NB4 (cell line): ENCODE data around the gene HSD17B12.
"Not testable (repeated sequence)": the region's sequence is repeated elsewhere in the genome, so short reads cannot be mapped to it uniquely, and the experiment has no call there.

ENCODE experiments used
- DNase-seq: peaks from one replicate; pipeline ENCODE4 v3.0.0; 2010; ENCODE audit warnings: low read depth
- H3K4me3 ChIP-seq: one replicate; pipeline ENCODE4 v1.5.1; 2011; ENCODE audit warnings: mild to moderate bottlenecking, low read depth, low read length, moderate library complexity
- CTCF ChIP-seq: IDR thresholded peaks from one replicate; pipeline ENCODE4 v1.5.1; 2012; ENCODE audit warnings: low read depth, low read length
- MAX ChIP-seq: IDR thresholded peaks from 2 replicates; pipeline ENCODE4 v1.6.1; 2011; ENCODE audit warnings: low read depth, low read length
- MYC ChIP-seq: IDR thresholded peaks from 2 replicates; pipeline ENCODE4 v1.6.1; 2011; ENCODE audit warnings: low read depth, low read length
- POLR2A ChIP-seq: IDR thresholded peaks from 2 replicates; pipeline ENCODE4 v1.6.1; 2011; ENCODE audit warnings: mild to moderate bottlenecking; ENCODE audit not compliant: insufficient read length; ENCODE audit errors: extremely low read depth

Gene HSD17B12

GRCh38 chr11:43643898-43644620, 36.5 kb upstream of the HSD17B12 start:
- peak; percentile 91 for DNase-seq
- no peak for TF ChIP-seq MAX
- TF ChIP-seq CTCF: no peak
- peak; percentile 35 for TF ChIP-seq POLR2A
- peak overlapping the region; percentile 95 for H3K4me3 ChIP-seq

DNA sequence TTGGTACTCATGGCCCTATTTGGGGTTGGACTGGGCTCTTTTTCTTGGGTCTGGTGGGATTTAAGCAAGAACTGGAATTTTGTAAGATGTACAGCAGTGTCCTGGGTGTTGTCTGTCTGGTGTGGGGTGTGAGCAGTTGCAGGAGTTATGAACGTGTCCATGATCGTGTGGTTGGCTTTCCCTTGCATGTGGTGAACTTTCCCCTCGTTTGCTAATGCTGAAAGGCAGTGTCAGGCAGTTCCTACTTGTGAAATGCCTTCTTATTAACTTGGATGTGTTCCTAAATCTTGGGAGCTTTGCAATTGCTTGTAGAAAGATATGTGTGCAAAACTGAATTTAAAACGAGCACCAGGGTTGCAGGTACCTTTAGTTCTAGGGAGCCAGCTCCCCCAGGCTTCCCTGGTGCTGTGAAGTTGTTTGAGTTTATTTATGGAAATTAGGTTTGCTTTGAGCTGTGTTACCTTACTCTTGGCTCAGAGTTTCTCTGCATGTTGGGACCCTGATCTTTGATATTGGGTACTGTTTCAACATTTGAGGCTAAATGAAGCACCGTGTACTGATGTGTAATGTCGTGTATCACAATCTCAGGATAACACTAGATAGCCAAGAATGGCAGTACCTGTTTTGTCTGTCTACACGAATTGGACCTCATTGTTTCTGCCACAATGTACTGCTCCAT, 35.8 kb upstream of the HSD17B12 start:
- no peak for TF ChIP-seq POLR2A
- no peak for TF ChIP-seq CTCF
- TF ChIP-seq MYC: no peak
- TF ChIP-seq MAX: no peak
- peak; percentile 24 for DNase-seq
- peak overlapping the region; percentile 95 for H3K4me3 ChIP-seq

DNA sequence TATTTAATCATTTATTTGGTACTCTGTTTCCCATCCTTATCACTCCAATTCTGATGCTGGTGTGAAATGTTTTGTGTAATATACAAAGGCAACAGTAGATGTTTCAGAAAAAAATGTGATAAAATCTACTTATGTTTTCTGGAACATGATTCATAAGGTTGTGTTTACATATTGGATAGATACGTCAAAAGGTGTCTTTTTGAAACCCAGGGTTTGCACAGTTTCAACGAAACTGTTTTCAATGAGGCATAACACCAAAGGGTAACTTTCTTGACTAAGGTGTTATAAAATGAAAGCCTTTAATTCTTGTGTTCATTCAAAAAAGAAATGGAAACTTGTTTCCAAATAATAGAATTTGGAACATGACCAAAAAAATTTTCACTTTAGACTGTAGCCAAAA, 33.8 kb upstream of the HSD17B12 start:
- no peak overlapping the region for H3K4me3 ChIP-seq
- DNase-seq: no peak
- no peak for TF ChIP-seq POLR2A
- TF ChIP-seq MYC: no peak
- no peak for TF ChIP-seq MAX
- TF ChIP-seq CTCF: no peak

GRCh38 chr11:43648888-43649287, 31.6 kb upstream of the HSD17B12 start:
- no peak for TF ChIP-seq POLR2A
- no peak for TF ChIP-seq CTCF
- no peak for TF ChIP-seq MAX
- no peak for TF ChIP-seq MYC
- H3K4me3 ChIP-seq: no peak overlapping the region
- DNase-seq: no peak

DNA sequence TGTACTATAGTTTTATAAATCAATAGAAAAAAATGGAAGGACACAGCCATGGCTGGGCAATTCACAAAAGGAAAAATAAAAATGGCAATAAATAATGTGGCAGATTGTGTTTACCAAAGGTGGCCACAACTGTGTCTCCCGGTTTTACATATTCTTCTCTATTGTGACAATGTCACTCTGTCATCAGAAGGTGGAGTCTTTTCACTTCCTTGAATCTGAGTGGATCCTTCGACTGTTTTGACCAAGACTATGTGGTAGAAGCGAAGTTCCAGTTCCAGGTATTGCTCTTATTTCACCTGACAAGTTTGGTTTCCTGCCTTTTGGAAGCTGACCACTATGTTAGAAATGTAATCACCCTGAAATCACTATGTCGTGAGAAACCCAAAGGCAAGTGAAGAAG, 31.0 kb upstream of the HSD17B12 start:
- no peak for TF ChIP-seq MAX
- no peak overlapping the region for H3K4me3 ChIP-seq
- DNase-seq: peak; percentile 23

DNA sequence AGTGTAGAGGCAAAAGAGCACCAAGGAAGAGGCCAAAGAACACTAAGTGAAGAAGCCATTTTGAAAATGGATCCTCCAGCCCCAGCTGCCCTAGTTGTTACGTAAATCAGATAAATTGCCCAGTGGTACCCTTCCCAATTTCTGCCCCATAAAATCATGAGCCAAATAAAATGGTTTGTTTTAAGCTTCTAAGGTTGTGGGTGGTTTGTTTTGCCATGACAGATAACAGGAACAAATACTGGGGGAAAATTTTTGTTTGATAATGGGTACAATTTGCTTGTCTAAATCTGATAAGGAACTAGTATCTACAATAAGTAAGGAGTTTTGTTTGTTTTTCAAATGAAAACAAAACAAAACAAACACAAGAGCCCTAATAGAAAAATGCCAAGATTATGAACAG, 30.6 kb upstream of the HSD17B12 start:
- no peak overlapping the region for H3K4me3 ChIP-seq
- TF ChIP-seq POLR2A: no peak
- TF ChIP-seq CTCF: no peak
- TF ChIP-seq MAX: no peak
- TF ChIP-seq MYC: no peak
- no peak for DNase-seq

DNA sequence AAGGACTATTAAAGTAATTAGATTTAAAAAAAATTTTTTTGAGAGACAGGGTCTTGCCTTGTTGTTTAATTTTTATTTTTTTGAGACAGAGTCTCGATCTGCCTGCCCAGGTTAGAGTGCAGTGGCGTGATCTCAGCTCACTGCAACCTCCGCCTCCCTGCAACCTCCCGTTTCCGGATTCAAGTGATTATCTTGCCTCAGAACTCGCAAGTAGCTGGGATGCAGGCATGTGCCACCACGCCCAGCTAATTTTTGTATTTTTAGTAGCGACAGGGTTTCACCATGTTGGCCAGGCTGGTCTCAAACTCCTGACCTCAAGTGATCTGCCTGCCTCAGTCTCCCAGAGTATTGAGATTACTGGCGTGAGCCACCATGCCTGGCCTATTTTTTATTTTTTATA, 17.5 kb upstream of the HSD17B12 start:
- DNase-seq, H3K4me3 ChIP-seq: not testable (repeated sequence)
